ENCODE measurements around the gene NOL6.
"Not testable (repeated sequence)": the region's sequence is repeated elsewhere in the genome, so short reads cannot be mapped to it uniquely, and the experiment has no call there.

NOL6 gene

GRCh38 chr9:33472171-33472880 is 1.4 kb downstream of the NOL6 start:
- no peak for DNase-seq

DNA sequence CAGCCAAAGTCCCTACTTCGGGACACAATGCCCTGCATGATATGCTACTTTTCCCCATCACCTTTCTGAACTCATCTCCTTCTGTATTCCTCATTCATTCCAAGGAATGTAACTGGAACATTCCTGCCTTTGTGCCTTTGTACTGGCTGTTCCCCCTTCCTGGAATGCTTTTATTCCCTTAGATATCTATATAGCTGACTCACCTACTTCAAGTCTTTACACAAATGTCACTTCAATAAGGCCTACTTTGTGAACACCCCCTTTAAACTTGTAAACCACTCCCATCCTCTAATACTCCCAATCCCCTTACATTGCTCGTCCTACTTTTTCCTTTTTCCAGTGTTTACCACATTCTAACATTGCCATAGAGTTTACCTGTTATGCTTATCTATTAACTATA is 2.4 kb downstream of the NOL6 start:
- DNase-seq = no peak

DNA sequence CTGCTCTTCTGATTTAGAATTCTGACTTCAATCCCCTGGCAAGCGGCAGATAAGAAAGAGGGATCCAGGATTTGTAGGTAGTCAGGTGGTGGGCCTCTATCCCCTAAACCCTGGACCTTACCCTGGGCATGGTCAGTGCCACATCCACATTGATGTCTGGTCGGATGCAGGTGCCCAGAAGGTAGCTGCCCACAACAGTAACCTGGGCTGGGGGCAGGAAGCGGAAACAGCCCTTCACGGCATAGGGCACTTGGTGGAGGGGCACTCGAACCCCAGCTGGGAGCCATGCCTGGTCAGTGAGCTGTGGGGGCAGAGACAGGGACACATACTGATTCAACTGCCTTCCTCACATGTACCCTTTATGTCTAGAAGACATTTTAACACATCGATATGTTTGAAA is 3.8 kb downstream of the NOL6 start:
- DNase-seq = no peak

GRCh38 chr9:33468797-33469621 is 4.7 kb downstream of the NOL6 start:
- no peak for DNase-seq

DNA sequence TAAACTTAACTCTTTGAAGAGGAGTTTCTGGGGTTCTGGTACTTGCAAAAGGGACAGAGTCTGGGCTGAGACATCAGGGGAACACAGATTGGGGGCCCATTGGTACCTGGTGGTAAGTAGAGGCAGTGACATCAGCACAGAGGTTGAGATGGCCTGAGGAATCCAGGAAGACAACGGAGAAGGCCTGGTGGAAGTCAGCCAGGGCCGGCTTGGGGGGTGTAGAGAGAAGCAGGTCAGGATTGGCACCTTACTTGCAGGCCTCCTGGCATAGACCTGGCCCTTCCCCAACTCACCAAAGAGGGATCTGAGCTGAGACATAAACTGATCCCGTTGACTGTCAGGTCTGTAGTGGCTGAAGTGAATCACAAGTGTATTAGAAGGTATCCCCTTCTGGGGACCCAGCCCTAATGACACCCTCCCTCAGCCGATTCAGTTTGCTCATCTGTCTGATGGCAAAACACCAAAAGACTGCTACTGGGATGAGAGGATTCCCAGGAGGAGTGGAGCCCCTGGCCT is 5.5 kb downstream of the NOL6 start:
- DNase-seq = no peak

DNA sequence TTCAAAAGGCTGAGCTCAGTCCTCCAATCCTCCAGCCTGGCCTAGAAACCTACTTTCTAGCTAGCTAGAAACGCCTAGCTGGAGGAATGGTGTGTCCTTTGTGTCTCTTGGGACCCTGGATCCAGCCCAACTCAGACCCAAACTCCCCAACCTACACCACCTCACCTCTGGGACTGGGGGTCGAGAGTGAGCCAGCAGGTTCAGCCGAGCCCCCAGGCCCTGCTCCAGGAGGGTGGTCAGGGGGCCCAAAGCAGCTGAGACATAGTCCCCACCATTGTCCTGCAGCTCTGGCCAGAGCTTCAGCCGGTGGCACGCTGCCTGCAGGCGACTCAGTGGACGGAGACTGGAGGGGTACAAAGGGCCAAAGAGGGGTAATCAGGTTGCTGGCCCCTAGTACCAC is 6.2 kb downstream of the NOL6 start:
- no peak for DNase-seq

DNA sequence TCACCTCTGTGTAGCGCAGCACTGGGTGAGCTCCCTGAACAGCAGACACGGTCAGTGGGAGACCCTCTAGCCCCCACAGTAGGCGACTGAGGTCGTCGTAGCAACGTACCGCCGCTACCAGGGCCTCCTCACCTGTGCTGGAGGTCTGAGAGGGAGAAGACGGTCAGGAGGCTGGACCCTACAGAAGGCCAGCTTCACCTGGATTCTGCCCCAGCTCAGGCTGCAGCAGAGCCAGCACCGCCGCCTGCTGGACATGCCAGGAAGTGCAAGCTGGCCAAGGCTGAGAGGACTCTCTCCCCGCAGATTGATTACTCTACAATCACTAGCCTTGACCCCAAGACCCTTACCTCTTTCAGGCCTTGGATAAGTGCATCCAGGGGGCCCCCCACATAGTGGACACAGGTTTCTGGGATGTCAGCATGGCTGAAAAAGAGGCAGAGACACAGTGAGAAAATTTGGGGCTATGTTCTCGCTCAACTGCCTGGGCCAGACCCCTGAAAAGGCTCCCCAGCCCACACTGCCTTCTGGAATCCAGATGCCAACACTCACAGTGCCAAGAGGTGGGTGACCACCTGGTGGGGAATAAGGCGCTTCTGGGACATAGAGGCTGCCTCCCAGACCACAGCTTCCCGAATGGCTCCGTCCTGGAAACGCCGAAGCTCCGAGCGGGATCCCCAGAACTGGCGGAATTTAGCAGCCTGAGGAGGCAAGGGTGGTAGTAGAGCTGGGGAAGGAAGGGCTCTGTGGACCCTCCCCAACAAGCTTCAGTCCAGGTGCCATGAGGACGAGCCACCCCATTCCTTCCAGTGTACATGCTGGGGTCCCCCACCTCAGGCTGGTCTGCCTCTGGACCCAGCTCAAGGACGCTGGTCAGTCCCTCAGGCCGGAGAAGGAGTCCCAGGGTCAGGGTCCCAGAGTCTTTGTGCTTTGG is 6.9 kb downstream of the NOL6 start:
- peak; percentile 77 for DNase-seq

GRCh38 chr9:33465596-33466564 is 7.8 kb downstream of the NOL6 start:
- no peak for DNase-seq

GRCh38 chr9:33465096-33465495 is 8.6 kb downstream of the NOL6 start:
- no peak for DNase-seq

GRCh38 chr9:33464045-33464636 is 9.6 kb downstream of the NOL6 start:
- no peak for DNase-seq

GRCh38 chr9:33463151-33463550 is 10.6 kb downstream of the NOL6 start:
- no peak for DNase-seq

DNA sequence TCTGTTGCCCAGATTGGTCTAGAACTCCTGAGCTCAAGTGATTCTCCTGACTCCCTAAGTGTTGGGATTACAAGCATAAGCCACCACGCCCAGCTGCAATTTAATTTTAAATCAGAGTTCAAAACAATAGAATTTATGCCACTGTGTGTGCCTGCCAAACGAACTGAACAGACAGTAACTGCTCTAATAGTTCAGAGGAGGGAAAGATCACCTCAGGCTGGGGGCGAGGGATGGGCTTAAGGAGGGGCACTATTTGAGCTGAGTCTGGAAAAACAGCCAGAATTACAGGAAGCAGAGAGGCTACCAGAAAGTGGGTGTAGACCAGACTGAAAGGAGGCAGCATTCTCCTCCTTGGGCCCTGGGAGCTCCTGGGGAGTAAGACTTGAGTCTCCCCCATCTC is 12.2 kb downstream of the NOL6 start:
- no peak for DNase-seq

DNA sequence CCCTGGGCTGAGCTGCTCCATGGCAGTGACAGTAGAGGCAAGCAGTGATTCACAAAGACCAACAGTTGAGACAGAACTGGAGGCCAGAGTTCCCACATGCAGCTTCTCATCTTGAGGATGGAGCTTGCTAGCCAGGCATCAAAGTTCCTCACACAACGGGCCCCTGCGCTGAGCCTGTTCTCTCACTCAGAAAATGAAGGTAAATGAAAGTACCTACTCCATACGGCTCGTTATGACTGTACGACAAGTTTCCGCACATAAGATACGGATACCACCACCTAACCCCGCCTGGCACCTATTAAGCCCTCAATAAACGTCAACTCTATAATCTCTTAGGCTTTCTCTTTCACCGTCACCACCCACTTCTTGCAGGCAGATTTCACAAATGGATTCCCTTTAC is 12.9 kb downstream of the NOL6 start:
- no peak for DNase-seq

DNA sequence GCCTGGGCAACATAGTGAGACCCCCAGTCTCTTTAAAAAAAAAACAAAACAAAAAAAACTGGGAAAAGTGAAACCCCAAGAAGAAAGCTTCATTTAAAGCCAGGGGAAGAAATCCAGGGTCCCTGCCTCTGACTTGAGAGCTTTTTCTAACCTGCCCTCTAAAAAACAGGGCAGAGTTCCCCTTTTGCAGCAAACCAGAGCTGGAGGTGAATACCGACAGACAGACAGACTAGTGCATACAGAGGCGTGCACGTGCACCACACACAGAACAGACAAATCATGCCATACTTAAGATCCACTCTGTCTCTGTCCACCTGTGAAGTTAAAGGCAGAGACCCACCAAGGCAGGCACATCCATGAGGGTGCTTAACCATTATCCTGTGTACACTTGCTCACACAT is 14.6 kb downstream of the NOL6 start:
- no peak for DNase-seq

GRCh38 chr9:33458444-33458843 is 15.3 kb downstream of the NOL6 start:
- peak; percentile 70 for DNase-seq

- no peak for DNase-seq
These were observed 17.8 kb downstream of the NOL6 start for GRCh38 chr9:33455945-33456344.

DNA sequence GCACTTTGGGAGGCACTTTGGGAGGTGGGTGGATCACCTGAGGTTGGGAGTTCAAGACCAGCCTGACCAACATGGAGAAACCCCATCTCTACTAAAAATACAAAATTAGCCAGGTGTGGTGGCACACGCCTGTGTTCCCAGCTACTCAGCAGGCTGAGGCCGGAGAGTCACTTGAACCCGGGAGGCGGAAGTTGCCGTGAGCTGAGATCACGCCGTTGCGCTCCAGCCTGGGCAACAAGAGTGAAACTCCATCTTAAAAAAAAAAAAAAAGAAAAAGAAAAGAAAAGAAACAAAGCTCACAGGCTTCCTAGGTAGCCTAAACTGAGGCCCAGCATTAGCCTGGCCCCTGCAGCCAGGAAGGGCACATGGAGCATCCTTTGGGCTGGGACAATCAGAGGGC is 18.3 kb downstream of the NOL6 start:
- DNase-seq = not testable (repeated sequence)

GRCh38 chr9:33454661-33455026 is 19.1 kb downstream of the NOL6 start:
- DNase-seq = not testable (repeated sequence)

- no peak for DNase-seq
These were observed 19.6 kb downstream of the NOL6 start for GRCh38 chr9:33453999-33454660.

DNA sequence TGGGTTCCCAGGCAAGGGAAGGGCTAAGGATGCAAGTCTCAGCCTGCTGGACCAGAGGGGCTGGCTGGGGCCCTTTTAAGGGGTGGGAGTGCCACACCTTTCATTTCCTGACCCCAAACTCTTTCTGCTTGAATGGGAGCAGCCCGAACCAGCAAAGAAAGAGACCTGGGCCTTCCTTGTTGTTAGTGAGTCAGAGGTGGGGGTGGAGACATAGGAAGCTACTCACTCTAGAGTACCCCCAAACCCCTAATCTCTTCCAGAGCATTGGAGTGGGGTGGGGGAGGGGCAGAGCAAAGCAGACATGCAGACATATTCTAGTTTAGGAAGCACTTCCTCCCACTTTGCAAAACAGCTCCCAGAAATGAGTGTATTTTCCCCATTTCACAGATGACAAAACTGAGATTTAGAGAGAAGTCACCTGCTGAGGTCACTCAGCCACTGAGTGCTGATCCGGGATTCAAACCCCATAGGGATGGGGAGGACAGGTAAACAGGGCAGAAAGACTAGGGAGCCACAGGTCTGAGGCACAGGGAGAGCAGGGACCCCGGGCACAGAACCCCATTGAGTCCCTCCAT is 20.4 kb downstream of the NOL6 start:
- no peak for DNase-seq

Data from activated naive CD4-positive, alpha-beta T cell treated with Interleukin-2 at 50 U/mL for 16 hours (primary cell).